Breast epithelium (tissue), 3 donors: ENCODE measurements around the gene SFMBT1.

ENCODE experiments used
- CTCF ChIP-seq, 3 donors: fragments of 450-650 bp; IDR thresholded peaks; one replicate each; pipeline ENCODE4 v1.5.1; 2016 to 2017; ENCODE audit warnings: antibody characterized with exemption in 3 of 3, mild to moderate bottlenecking in 3 of 3, moderate library complexity in 3 of 3
- POLR2A ChIP-seq: fragments of 450-650 bp; IDR thresholded peaks from one replicate; pipeline ENCODE4 v1.6.1; 2016; ENCODE audit warnings: antibody characterized with exemption, mild to moderate bottlenecking, moderate library complexity
- POLR2AphosphoS5 ChIP-seq, 3 donors: sonication (generic); formaldehyde crosslinking; IDR thresholded peaks; one replicate each; pipeline ENCODE4 v1.6.1; 2017; ENCODE audit warnings: antibody characterized with exemption in 3 of 3

DNA sequence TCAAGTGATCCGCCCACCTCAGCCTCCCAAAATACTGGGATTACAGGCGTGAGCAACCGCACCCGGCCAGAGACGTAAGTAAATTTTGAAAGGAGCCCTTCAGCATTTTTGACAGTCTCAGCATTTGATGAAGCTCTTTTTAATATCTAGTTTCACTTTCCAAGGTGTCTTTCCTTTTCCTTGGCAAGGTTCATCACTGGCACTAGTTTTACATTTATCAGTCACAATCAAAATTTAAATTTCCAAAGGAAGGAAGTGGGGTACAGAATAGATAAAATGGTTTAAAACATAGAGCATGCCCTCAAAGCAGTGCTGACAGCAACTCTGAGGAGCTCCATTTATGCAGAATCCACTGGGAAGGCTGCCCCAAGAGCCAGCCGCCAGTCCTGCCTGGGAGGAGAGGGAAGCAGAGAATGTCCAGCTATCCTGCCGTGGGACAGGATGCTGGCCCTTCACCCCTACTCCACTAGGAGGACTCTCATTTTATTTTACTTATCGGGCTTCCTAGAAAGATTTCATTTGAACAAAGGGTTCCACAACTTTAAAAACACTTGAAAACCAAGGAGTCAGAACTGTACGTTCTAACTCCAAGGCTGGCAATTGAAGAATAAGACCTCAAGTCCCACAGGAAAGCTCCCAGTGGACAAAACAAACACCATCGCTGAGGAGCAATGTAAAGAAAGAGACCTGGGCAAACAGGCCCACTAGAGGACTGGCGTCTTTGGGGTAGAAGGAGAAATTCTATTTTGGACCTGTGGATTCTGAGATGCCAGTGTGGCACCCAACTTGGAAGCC lies 9.9 kb downstream of the SFMBT1 start:
- TF ChIP-seq CTCF (IDR thresholded peaks at IDR 0.05), result no peak
- no peak for TF ChIP-seq POLR2A
- TF ChIP-seq POLR2AphosphoS5 (IDR thresholded peaks at IDR 0.05), result no peak
